ENCODE measurements around the gene DNAJC22.
A peak's percentile ranks its signal among the peaks of the same experiment; 100 is the strongest.
"Not testable (repeated sequence)": the region's sequence is repeated elsewhere in the genome, so short reads cannot be mapped to it uniquely, and the experiment has no call there.

Gene DNAJC22

GRCh38 chr12:49366652-49367380 lies 20.1 kb downstream of the DNAJC22 start:
- no peaks in the 10 kb centered on the region for H3K27me3 Mint-ChIP-seq
- H3K4me1 Mint-ChIP-seq, result peaks cover 36% of the 10 kb centered on the region
- peaks cover 2% of the 10 kb centered on the region for H3K36me3 Mint-ChIP-seq (ENCODE audit: low read depth)
- H3K4me3 Mint-ChIP-seq, result peak overlapping the region; percentile 86
- H3K9me3 Mint-ChIP-seq, result no peaks in the 10 kb centered on the region
- peak; percentile 92 for ATAC-seq
- DNase-seq, result peak; percentile 92
- peak overlapping the region; percentile 90 for H3K27ac Mint-ChIP-seq

- Mint-ChIP-seq H3K36me3 (ENCODE audit: low read depth) (peaks cover 2% of the 10 kb centered on the region), H3K9me3 (no peaks in the 10 kb centered on the region), H3K27me3 (no peaks in the 10 kb centered on the region), H3K27ac (peak within 1 kb of the TSS; percentile 90), H3K4me1 (peaks cover 36% of the 10 kb centered on the region), H3K4me3 (peak within 1 kb of the TSS; percentile 86)
- ATAC-seq (no peak), DNase-seq (no peak)
These were observed 20.9 kb downstream of the DNAJC22 start, which contains the start of gene SPATS2 for GRCh38 chr12:49367381-49368239. Gene SPATS2 (plus strand): TSS chr12:49367462. CDS start chr12:49461013, 93,551 bp downstream.

DNA sequence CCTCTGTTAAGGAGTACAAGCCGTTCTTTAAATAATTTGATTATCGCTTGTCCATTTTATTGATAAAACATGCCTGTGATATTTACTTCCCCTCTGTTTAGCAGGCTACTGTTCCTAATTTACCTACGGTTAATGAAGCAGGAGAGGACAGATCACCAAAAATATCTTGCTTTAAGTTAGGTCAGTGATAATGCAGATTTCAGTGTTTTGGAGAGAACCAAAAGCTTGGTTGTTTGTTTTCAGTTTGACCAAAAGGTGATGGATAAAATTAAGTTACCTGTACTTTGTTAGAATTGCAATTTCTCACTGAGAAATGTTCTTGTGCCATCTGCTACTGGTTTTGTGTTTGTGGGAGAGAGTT lies 21.5 kb downstream of the DNAJC22 start:
- no peaks in the 10 kb centered on the region for H3K9me3 Mint-ChIP-seq
- peak overlapping the region; percentile 14 for H3K27ac Mint-ChIP-seq
- peaks cover 36% of the 10 kb centered on the region for H3K4me1 Mint-ChIP-seq
- peaks cover 2% of the 10 kb centered on the region for H3K36me3 Mint-ChIP-seq (ENCODE audit: low read depth)
- DNase-seq, result no peak
- peak overlapping the region; percentile 86 for H3K4me3 Mint-ChIP-seq
- H3K27me3 Mint-ChIP-seq, result no peaks in the 10 kb centered on the region
- ATAC-seq, result no peak

GRCh38 chr12:49369411-49370145 lies 22.9 kb downstream of the DNAJC22 start:
- no peaks in the 10 kb centered on the region for H3K27me3 Mint-ChIP-seq
- peak; percentile 25 for DNase-seq
- peak overlapping the region; percentile 14 for H3K27ac Mint-ChIP-seq
- ATAC-seq, result no peak
- no peaks in the 10 kb centered on the region for H3K9me3 Mint-ChIP-seq
- no peak overlapping the region for H3K4me3 Mint-ChIP-seq
- peaks cover 2% of the 10 kb centered on the region for H3K36me3 Mint-ChIP-seq (ENCODE audit: low read depth)
- H3K4me1 Mint-ChIP-seq, result peaks cover 38% of the 10 kb centered on the region

GRCh38 chr12:49370539-49370938 lies 23.9 kb downstream of the DNAJC22 start:
- peaks cover 35% of the 10 kb centered on the region for H3K4me1 Mint-ChIP-seq
- DNase-seq (no peak), ATAC-seq (no peak)
- H3K36me3 Mint-ChIP-seq (ENCODE audit: low read depth), result peaks cover 2% of the 10 kb centered on the region
- no peak overlapping the region for H3K4me3 Mint-ChIP-seq
- H3K27me3 Mint-ChIP-seq, result no peaks in the 10 kb centered on the region
- no peaks in the 10 kb centered on the region for H3K9me3 Mint-ChIP-seq
- no peak overlapping the region for H3K27ac Mint-ChIP-seq

- Mint-ChIP-seq H3K27ac (no peak overlapping the region), H3K4me3 (no peak overlapping the region), H3K36me3 (ENCODE audit: low read depth) (peaks cover 4% of the 10 kb centered on the region), H3K4me1 (peaks cover 6% of the 10 kb centered on the region), H3K27me3 (no peaks in the 10 kb centered on the region), H3K9me3 (no peaks in the 10 kb centered on the region)
- ATAC-seq, result no peak
- no peak for DNase-seq
These were observed 28.7 kb downstream of the DNAJC22 start for GRCh38 chr12:49375406-49375805.

DNA sequence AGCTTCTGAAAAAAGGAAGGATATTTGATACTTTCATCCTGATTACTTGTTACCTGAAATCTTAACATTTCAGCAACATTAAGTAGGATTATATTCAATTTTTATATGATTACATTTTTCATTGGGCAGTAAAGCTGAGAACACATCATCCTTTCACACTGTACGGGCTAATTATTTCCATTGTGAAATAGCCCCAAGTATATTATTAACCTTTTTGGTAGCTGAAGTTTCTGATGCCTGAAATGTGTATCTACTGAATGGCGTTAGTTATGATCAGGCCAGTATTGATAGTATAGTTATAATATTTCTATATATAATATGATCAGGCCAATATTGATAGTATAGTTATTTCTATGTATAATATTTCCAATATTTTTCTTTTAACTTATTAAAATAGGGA lies 30.7 kb downstream of the DNAJC22 start:
- H3K27ac Mint-ChIP-seq, result no peak overlapping the region
- no peak for DNase-seq
- no peak overlapping the region for H3K4me3 Mint-ChIP-seq
- H3K36me3 Mint-ChIP-seq (ENCODE audit: low read depth), result peaks cover 1% of the 10 kb centered on the region
- ATAC-seq, result no peak
- no peaks in the 10 kb centered on the region for H3K27me3 Mint-ChIP-seq
- no peaks in the 10 kb centered on the region for H3K9me3 Mint-ChIP-seq
- peaks cover 1% of the 10 kb centered on the region for H3K4me1 Mint-ChIP-seq

DNA sequence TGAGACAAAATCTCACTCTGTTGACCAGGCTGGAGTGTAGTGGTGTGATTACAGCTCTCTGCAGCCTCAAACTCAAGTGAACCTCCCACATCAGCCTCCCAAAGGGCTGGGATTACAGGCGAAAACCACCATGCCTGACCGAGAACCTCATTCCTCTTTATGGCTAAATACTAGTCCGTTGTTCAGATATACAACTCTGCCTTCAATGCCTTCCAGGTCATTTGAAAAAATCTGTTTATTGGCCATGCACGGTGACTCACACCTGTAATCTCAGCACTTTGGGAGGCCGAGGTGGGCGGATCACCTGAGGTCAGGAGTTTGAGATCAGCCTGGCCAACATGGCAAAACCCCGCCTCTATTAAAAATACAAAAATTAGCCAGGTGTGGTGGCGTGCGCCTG lies 33.5 kb downstream of the DNAJC22 start:
- not testable (repeated sequence) for H3K4me3 Mint-ChIP-seq; H3K27ac Mint-ChIP-seq; DNase-seq; H3K9me3 Mint-ChIP-seq; H3K4me1 Mint-ChIP-seq; H3K27me3 Mint-ChIP-seq; H3K36me3 Mint-ChIP-seq (ENCODE audit: low read depth); ATAC-seq

DNA sequence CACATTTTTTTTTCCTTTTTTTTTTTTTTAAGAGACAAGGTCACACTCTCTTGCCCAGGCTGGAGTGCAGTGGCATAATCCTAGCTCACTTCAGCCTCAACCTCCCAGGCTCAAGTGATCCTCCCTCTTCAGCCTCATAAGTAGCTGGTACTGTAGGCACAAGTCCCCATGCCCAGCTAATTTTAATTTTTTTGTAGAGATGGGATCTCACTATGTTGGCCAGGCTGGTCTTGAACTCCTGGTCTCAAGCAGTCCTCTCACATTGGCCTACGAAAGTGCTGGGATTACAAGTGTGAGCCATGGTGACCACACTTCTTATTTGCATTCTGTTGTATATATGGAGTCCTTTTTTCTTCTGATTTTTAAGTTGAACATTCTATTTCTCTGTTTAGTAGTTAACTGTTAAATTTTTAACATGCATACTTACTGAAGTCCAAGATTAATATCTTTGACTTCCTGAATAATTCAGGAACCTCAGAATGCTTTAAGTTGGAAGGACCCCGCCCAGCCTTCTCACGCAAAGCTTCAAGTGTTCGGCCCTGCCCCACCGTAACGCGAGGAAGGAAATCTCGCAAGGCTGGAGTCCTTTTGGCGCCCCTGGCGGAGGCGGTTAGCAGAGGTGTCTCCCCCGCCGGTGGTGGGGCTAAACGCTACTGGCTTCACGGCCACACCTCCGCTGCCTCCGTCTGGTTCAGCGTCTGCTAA lies 42.1 kb downstream of the DNAJC22 start:
- H3K4me3 Mint-ChIP-seq, result no peak overlapping the region
- ATAC-seq (peak; percentile 71), DNase-seq (peak; percentile 62)
- no peaks in the 10 kb centered on the region for H3K36me3 Mint-ChIP-seq (ENCODE audit: low read depth)
- no peaks in the 10 kb centered on the region for H3K4me1 Mint-ChIP-seq
- no peak overlapping the region for H3K27ac Mint-ChIP-seq
- H3K27me3 Mint-ChIP-seq, result no peaks in the 10 kb centered on the region
- no peaks in the 10 kb centered on the region for H3K9me3 Mint-ChIP-seq

- ATAC-seq (no peak), DNase-seq (no peak)
- Mint-ChIP-seq H3K4me3 (no peak overlapping the region), H3K27ac (no peak overlapping the region), H3K36me3 (ENCODE audit: low read depth) (no peaks in the 10 kb centered on the region), H3K27me3 (no peaks in the 10 kb centered on the region), H3K9me3 (no peaks in the 10 kb centered on the region), H3K4me1 (no peaks in the 10 kb centered on the region)
These were observed 42.7 kb downstream of the DNAJC22 start for GRCh38 chr12:49389387-49389703.

DNA sequence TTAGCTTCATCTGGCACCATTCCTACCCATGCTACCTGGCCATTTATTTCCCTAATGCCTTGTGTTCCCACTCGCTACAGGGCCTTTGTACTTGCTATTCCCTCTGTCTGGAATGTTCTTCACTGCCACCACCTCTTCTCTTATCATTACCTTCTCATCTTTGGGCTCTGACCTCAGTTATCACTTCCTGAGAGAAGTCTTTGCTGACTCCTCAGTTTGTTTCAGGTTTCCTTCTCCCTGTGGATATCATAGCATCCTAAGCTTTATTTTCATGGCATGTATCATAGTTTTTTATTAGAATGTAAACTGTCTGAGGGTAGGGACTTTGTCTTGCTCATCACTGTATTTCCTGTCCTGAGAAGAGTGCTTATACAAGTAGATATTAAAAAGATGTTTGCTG lies 50.3 kb downstream of the DNAJC22 start:
- Mint-ChIP-seq H3K4me3 (no peak overlapping the region), H3K9me3 (no peaks in the 10 kb centered on the region), H3K4me1 (no peaks in the 10 kb centered on the region), H3K36me3 (ENCODE audit: low read depth) (peaks cover 2% of the 10 kb centered on the region), H3K27ac (no peak overlapping the region), H3K27me3 (no peaks in the 10 kb centered on the region)
- DNase-seq (no peak), ATAC-seq (no peak)

DNA sequence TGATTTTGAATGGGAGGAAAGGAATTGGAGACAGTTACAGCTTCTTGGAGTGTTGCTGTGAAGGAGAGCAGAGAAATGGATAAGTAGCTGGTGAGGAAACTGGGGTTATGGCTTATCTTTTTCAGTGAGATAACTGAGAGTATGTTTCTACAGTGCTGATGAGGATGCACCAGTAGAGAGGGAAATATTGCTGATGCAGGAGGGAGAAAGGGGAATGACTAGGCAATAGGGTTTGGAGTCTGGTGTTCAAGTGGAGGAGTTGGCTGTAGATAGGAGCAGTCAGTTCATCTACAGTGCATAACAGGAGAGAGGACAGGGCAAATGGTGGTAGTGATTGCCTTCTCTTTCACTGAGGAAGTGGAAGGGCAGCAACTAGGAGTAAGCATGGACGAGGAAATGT lies 53.6 kb downstream of the DNAJC22 start:
- no peaks in the 10 kb centered on the region for H3K9me3 Mint-ChIP-seq
- no peak overlapping the region for H3K27ac Mint-ChIP-seq
- H3K36me3 Mint-ChIP-seq (ENCODE audit: low read depth), result no peaks in the 10 kb centered on the region
- ATAC-seq (no peak), DNase-seq (no peak)
- H3K4me1 Mint-ChIP-seq, result peaks cover 7% of the 10 kb centered on the region
- H3K27me3 Mint-ChIP-seq, result no peaks in the 10 kb centered on the region
- no peak overlapping the region for H3K4me3 Mint-ChIP-seq

Data from activated naive CD8-positive, alpha-beta T cell treated with anti-CD3 and anti-CD28 coated beads, Interleukin-2, amount 50 U/mL, for 24 hours (primary cell).